IPS-15b (cell line): ENCODE results near the gene CBARP.
"Not testable (repeated sequence)": the region's sequence is repeated elsewhere in the genome, so short reads cannot be mapped to it uniquely, and the experiment has no call there.

Source experiments
- H3K27me3 ChIP-seq: one replicate; pipeline ENCODE4 v1.6.1; 2013; ENCODE audit warnings: low read length; ENCODE audit not compliant: control insufficient read depth, insufficient read depth
- H3K36me3 ChIP-seq: one replicate; pipeline ENCODE4 v1.6.1; 2013; ENCODE audit warnings: low read length; ENCODE audit not compliant: control insufficient read depth, insufficient read depth
- H3K4me1 ChIP-seq: one replicate; pipeline ENCODE4 v1.6.1; 2013; ENCODE audit warnings: mild to moderate bottlenecking, low read length; ENCODE audit not compliant: control insufficient read depth, insufficient read depth
- H3K4me3 ChIP-seq: one replicate; pipeline ENCODE4 v1.5.1; 2013; ENCODE audit warnings: low read depth, low read length
- H3K9ac ChIP-seq: one replicate; pipeline ENCODE4 v1.6.1; 2013; ENCODE audit warnings: low read depth, mild to moderate bottlenecking, low read length
- H3K9me3 ChIP-seq: one replicate; pipeline ENCODE4 v1.6.1; 2013; ENCODE audit warnings: mild to moderate bottlenecking, low read length; ENCODE audit not compliant: control insufficient read depth, insufficient read depth

CBARP gene

GRCh38 chr19:1211494-1212234 lies 26.1 kb downstream of the CBARP start:
- Histone ChIP-seq H3K4me1 (no peaks in the 10 kb centered on the region), H3K36me3 (peaks cover 26% of the 10 kb centered on the region), H3K4me3 (peak overlapping the region; percentile 13), H3K9me3 (no peaks in the 10 kb centered on the region), H3K27me3 (no peaks in the 10 kb centered on the region), H3K9ac (no peak overlapping the region)

DNA sequence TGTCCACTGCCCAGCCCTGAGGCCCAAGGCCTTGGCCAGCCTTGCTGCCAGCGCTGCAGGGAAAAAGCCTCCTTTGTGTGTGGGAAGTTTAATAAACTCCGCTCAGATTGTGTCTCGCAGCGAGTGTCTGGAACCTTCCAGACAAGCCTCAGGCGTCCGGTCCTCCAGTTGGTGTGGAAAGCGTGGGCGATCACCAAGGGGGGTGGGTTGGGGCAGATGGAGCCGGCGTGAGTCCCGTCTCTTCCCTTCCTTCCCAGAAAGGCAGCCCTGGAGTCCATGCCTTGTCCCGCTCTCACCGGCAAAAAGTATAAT lies 27.6 kb downstream of the CBARP start:
- Histone ChIP-seq H3K9ac (peak overlapping the region; percentile 37), H3K27me3 (no peaks in the 10 kb centered on the region), H3K36me3 (peaks cover 26% of the 10 kb centered on the region), H3K9me3 (no peaks in the 10 kb centered on the region), H3K4me3 (no peak overlapping the region), H3K4me1 (no peaks in the 10 kb centered on the region)

DNA sequence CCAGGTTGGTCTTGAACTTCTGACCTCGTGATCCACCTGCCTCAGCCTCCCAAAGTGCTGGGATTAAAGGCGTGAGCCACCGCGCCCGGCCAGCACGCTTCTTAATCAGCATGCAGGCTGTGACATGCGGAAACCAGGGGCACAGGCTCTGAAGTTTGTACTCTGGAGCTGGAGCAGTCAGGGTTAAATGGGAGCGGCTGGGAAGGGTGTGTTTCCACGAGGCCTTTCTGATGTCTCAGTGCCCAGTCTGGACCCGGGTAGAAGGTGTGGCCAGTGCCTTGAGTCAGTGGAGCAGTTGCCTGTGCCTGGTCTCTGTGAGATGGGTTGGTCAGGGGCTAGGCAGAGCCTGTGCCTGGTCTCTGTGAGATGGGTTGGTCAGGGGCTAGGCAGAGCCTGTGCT lies 29.0 kb downstream of the CBARP start:
- not testable (repeated sequence) for H3K4me1 ChIP-seq, H3K4me3 ChIP-seq, H3K9ac ChIP-seq, H3K9me3 ChIP-seq, H3K27me3 ChIP-seq
- peaks cover 18% of the 10 kb centered on the region for H3K36me3 ChIP-seq

- Histone ChIP-seq H3K27me3 (peaks cover 2% of the 10 kb centered on the region), H3K4me1 (no peaks in the 10 kb centered on the region), H3K36me3 (peaks cover 9% of the 10 kb centered on the region), H3K9me3 (no peaks in the 10 kb centered on the region), H3K9ac (peak overlapping the region; percentile 76), H3K4me3 (peak overlapping the region; percentile 70)
These were observed 30.8 kb downstream of the CBARP start for GRCh38 chr19:1206864-1207450.

DNA sequence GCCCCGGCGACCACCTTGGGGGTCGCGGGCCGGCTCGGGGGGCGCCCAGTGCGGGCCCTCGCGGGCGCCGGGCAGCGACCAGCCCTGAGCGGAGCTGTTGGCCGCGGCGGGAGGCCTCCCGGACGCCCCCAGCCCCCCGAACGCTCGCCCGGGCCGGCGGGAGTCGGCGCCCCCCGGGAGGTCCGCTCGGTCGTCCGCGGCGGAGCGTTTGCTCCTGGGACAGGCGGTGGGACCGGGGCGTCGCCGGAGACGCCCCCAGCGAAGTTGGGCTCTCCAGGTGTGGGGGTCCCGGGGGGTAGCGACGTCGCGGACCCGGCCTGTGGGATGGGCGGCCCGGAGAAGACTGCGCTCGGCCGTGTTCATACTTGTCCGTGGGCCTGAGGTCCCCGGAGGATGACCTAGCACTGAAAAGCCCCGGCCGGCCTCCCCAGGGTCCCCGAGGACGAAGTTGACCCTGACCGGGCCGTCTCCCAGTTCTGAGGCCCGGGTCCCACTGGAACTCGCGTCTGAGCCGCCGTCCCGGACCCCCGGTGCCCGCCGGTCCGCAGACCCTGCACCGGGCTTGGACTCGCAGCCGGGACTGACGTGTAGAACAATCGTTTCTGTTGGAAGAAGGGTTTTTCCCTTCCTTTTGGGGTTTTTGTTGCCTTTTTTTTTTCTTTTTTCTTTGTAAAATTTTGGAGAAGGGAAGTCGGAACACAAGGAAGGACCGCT lies 31.5 kb downstream of the CBARP start:
- H3K9ac ChIP-seq = peak overlapping the region; percentile 76
- no peaks in the 10 kb centered on the region for H3K4me1 ChIP-seq
- H3K9me3 ChIP-seq = no peaks in the 10 kb centered on the region
- H3K4me3 ChIP-seq = peak overlapping the region; percentile 70
- H3K36me3 ChIP-seq = peaks cover 9% of the 10 kb centered on the region
- H3K27me3 ChIP-seq = peaks cover 2% of the 10 kb centered on the region

DNA sequence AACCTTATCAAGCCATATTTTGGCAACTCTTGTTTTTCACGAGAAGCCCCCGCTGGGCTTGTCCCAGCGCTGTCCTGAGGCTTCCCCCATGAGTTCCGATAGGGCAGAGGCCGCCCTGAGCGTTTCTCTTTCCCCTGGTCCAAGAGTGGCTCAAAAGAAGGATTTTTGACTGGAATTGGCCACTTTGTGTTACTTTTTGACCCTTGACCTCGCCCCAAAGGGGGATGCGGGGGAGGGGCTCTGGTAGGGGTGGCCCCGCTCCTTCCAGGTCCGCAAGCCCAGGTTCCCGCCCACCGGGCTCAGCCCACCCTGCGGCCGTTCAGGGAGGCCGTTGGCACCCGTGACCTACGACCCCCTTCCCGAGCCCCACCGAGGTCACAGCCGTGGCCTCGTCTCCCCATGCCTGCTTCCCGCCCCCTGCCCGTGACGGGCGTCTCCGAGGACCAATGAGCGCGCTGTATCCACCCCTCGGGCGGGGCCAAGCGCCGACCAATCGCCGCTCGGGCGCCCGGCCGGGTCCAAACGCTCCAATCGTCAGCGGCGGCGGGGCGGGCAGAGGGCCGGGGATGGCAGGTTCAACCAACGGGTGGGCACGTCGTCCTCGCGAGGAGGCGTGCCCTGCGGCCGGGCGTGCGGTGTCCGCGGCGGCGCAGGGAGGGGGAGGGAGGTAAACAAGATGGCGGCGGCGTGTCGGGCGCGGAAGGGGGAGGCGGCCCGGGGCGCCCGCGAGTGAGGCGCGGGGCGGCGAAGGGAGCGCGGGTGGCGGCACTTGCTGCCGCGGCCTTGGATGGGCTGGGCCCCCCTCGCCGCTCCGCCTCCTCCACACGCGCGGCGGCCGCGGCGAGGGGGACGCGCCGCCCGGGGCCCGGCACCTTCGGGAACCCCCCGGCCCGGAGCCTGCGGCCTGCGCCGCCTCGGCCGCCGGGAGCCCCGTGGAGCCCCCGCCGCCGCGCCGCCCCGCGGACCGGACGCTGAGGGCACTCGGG lies 32.4 kb downstream of the CBARP start, which contains the start of gene STK11:
Gene STK11 (plus strand): TSS at position 665 of the 986 bp plus-strand sequence. CDS start 1,136 bp downstream, outside the sequence.
- Histone ChIP-seq H3K9me3 (no peaks in the 10 kb centered on the region), H3K4me3 (peak within 1 kb of the TSS; percentile 70), H3K4me1 (no peaks in the 10 kb centered on the region), H3K36me3 (peaks cover 9% of the 10 kb centered on the region), H3K9ac (peak within 1 kb of the TSS; percentile 76), H3K27me3 (peaks cover 2% of the 10 kb centered on the region)

DNA sequence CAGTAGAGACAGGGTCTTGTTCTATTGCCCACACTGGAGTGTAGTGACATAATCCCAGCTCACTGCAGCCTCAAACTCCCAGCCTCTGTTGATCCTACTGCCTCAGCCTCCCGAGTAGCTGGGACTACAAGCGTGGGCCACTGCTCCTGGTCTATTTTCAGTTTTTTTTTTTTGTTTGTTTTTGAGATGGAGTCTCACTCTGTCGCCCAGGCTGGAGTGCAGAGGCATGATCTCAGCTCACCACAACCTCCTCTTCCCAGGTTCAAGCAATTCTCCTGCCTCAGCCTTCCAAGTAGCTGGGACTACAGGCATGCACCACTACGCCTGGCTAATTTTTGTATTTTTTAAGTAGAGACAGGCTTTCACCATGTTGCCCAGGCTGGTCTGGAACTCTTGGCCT lies 37.2 kb downstream of the CBARP start:
- not testable (repeated sequence) for H3K9me3 ChIP-seq, H3K36me3 ChIP-seq, H3K27me3 ChIP-seq, H3K9ac ChIP-seq, H3K4me3 ChIP-seq, H3K4me1 ChIP-seq

DNA sequence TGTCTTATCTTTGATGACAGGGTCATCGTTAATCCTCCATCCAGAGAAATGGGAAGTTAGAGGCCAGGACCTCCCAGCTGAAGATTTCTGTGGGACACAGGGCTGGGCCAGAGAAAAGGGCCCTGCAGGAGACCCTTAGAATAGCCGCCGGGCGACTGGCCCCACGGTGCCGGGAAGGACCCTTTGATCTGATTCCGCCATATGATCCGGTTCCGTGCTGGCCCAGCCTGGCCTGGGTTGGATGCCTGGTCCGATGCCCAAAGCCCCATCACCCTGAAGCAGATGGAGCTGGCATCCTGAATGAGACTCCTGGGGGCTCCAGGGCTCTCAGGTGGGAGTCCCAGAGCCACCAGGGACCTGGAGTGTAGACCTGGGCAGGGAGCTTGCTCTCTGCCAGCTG lies 38.3 kb downstream of the CBARP start:
- no peak overlapping the region for H3K9ac ChIP-seq
- H3K36me3 ChIP-seq = no peaks in the 10 kb centered on the region
- no peaks in the 10 kb centered on the region for H3K4me1 ChIP-seq
- H3K9me3 ChIP-seq = no peaks in the 10 kb centered on the region
- peaks cover 2% of the 10 kb centered on the region for H3K27me3 ChIP-seq
- H3K4me3 ChIP-seq = no peak overlapping the region

- Histone ChIP-seq H3K27me3 (no peaks in the 10 kb centered on the region), H3K36me3 (no peaks in the 10 kb centered on the region), H3K9me3 (no peaks in the 10 kb centered on the region), H3K4me3 (no peak overlapping the region), H3K4me1 (no peaks in the 10 kb centered on the region), H3K9ac (no peak overlapping the region)
These were observed 48.4 kb downstream of the CBARP start for GRCh38 chr19:1189419-1189818.

DNA sequence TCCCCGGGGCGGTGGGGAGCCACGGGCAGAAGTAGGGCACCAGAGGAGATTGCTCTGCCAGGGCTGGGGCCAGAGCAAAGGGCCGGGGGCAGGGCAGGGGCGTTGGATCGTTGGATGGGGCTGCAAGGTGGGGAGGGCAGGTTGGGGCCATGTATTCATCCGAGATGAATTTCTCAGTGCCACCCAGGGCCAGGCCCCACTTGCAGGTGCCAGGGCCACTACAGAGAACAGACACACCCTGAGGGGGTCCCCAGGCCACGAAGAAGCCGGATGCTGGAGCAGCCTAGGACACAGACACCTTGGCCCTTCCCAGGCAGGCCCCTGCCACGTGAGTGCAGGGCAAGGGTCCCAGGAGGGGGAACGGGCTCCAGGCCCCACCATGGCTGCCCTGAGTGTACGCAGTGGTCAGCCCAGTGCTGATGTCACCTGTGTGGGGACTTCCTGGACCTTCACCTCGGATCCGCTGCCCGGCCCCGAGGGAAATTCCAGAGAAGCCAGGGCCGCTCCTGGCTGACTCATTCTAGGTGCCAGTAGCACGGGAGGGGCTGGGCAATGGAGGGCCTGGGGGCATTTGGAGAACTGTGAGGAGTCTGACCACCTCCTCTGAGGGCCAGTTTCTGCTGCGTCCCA lies 54.1 kb downstream of the CBARP start:
- Histone ChIP-seq H3K36me3 (no peaks in the 10 kb centered on the region), H3K4me1 (peaks cover 3% of the 10 kb centered on the region), H3K9me3 (no peaks in the 10 kb centered on the region), H3K9ac (no peak overlapping the region), H3K4me3 (no peak overlapping the region), H3K27me3 (no peaks in the 10 kb centered on the region)

GRCh38 chr19:1182727-1183126 lies 55.1 kb downstream of the CBARP start:
- Histone ChIP-seq H3K36me3 (no peaks in the 10 kb centered on the region), H3K4me3 (no peak overlapping the region), H3K27me3 (no peaks in the 10 kb centered on the region), H3K9me3 (no peaks in the 10 kb centered on the region), H3K4me1 (peaks cover 3% of the 10 kb centered on the region), H3K9ac (no peak overlapping the region)
